SK-N-SH (cell line): ENCODE measurements around the gene SPON1. TPM values are rescaled to one million over a fixed set of nuclear protein-coding genes. Genes with fewer than 3 reads are reported as not detected.
"Not testable (repeated sequence)": the region's sequence is repeated elsewhere in the genome, so short reads cannot be mapped to it uniquely, and the experiment has no call there.

Experiments used
- CTCF ChIA-PET: fragments of 300-600, 350-600 bp; formaldehyde crosslinking; extraction: SDS; loops from one replicate; lab custom pipeline; 2021; lab: Yijun Ruan, JAX
- POLR2A ChIA-PET: fragments of 350-600 bp; sonication (Branson Sonifier 250); formaldehyde crosslinking; extraction: SDS; loops from one replicate; lab custom pipeline; 2020; ENCODE audit warnings: antibody characterized with exemption, inconsistent platforms; lab: Yijun Ruan, JAX
- DNase-seq: peaks from one replicate; pipeline ENCODE4 v3.0.0; 2012
- H2AFZ ChIP-seq: fragments of 200-600 bp; sonication (generic); 2 replicates; pipeline ENCODE4 v1.8.1; 2016; ENCODE audit warnings: antibody characterized with exemption, mild to moderate bottlenecking, low read depth
- H3F3A ChIP-seq: fragments of 200-600 bp; sonication (generic); replicated peaks from 2 replicates; pipeline ENCODE3; 2016; ENCODE audit warnings: antibody characterized with exemption, mild to moderate bottlenecking; ENCODE audit not compliant: insufficient read depth
- H3K27ac ChIP-seq, 2 experiments: fragments of 200-500 bp in 1 of 2; fragments of 200-600 bp in 1 of 2; sonication (Bioruptor generic) in 1 of 2; sonication (generic), shearing (Covaris generic) in 1 of 2; 2 replicates each; pipeline versions ENCODE4 v1.5.1 to v1.6.1; 2014 to 2016; ENCODE audit warnings: low read depth in 2 of 2, inconsistent platforms in 1 of 2, low read length in 1 of 2, mild to moderate bottlenecking in 1 of 2, mixed read lengths in 1 of 2
- H3K27me3 ChIP-seq: fragments of 200-600 bp; sonication (generic), shearing (Covaris generic); 2 replicates; pipeline ENCODE4 v1.6.1; 2016; ENCODE audit warnings: mixed run types; ENCODE audit not compliant: insufficient read depth
- H3K36me3 ChIP-seq, 2 experiments: fragments of 200-500 bp in 1 of 2; fragments of 200-600 bp in 1 of 2; sonication (Bioruptor generic) in 1 of 2; sonication (generic) in 1 of 2; replicated peaks in 1 of 2; 2 replicates each; pipeline versions ENCODE3 to v1.5.1; 2014 to 2016; ENCODE audit warnings: low read length in 1 of 2, mild to moderate bottlenecking in 1 of 2; ENCODE audit not compliant: insufficient read depth in 2 of 2, control insufficient read depth in 1 of 2
- H3K4me1 ChIP-seq, 2 experiments: fragments of 200-500 bp in 1 of 2; fragments of 200-600 bp in 1 of 2; sonication (Bioruptor generic) in 1 of 2; sonication (generic), shearing (Covaris generic) in 1 of 2; 2 replicates each; pipeline versions ENCODE4 v1.5.1 to v1.6.1; 2014 to 2016; ENCODE audit warnings: low read depth in 1 of 2, low read length in 1 of 2, mixed run types in 1 of 2; ENCODE audit not compliant: insufficient read depth in 2 of 2, control insufficient read depth in 1 of 2
- H3K4me2 ChIP-seq: fragments of 200-600 bp; sonication (generic), shearing (Covaris generic); 2 replicates; pipeline ENCODE4 v1.6.1; 2017; ENCODE audit warnings: mixed run types
- H3K4me3 ChIP-seq, 2 experiments: fragments of 200-500 bp in 1 of 2; fragments of 200-600 bp in 1 of 2; sonication (Bioruptor generic) in 1 of 2; sonication (generic), shearing (Covaris generic) in 1 of 2; 2 replicates each; pipeline versions ENCODE4 v1.5.1 to v1.8.1; 2014 to 2016; ENCODE audit warnings: low read depth in 2 of 2, inconsistent platforms in 1 of 2, low read length in 1 of 2, mild to moderate bottlenecking in 1 of 2, mixed read lengths in 1 of 2, moderate library complexity in 1 of 2
- H3K79me2 ChIP-seq: fragments of 200-600 bp; sonication (generic); 2 replicates; pipeline ENCODE4 v1.8.1; 2017; ENCODE audit warnings: mild to moderate bottlenecking; ENCODE audit not compliant: insufficient read depth
- H3K9ac ChIP-seq: fragments of 200-600 bp; sonication (generic); 2 replicates; pipeline ENCODE4 v1.6.1; 2017; ENCODE audit warnings: mixed run types
- H3K9me2 ChIP-seq: fragments of 200-600 bp; sonication (generic); 2 replicates; pipeline ENCODE4 v1.6.1; 2017; ENCODE audit warnings: mixed run types
- H3K9me3 ChIP-seq: fragments of 200-600 bp; sonication (generic); 2 replicates; pipeline ENCODE4 v1.6.1; 2017; ENCODE audit warnings: mixed run types, mild to moderate bottlenecking, moderate library complexity
- H4K20me1 ChIP-seq: fragments of 200-600 bp; sonication (generic); 2 replicates; pipeline ENCODE4 v1.6.1; 2017; ENCODE audit warnings: mild to moderate bottlenecking, mixed run types; ENCODE audit not compliant: insufficient read depth
- EZH2phosphoT487 ChIP-seq: fragments of 200-600 bp; sonication (generic); IDR thresholded peaks from 2 replicates; pipeline ENCODE4 v1.6.1; 2017; ENCODE audit warnings: low read depth, mixed run types, mild to moderate bottlenecking, antibody characterized with exemption, moderate library complexity, borderline replicate concordance
- FOSL2 ChIP-seq: IDR thresholded peaks from 2 replicates; pipeline ENCODE4 v1.4.0; 2012; ENCODE audit warnings: low read depth, mild to moderate bottlenecking, moderate library complexity, borderline replicate concordance
- FOXM1 ChIP-seq: IDR thresholded peaks from 2 replicates; pipeline ENCODE4 v1.4.0; 2012; ENCODE audit warnings: low read depth, mild to moderate bottlenecking
- GABPA ChIP-seq: IDR thresholded peaks from 2 replicates; pipeline ENCODE4 v1.4.0; 2012; ENCODE audit warnings: low read depth, mild to moderate bottlenecking
- GATA2 ChIP-seq: sonication (generic); formaldehyde crosslinking; IDR thresholded peaks from 2 replicates; pipeline ENCODE4 v1.5.0; 2020; ENCODE audit warnings: mild to moderate bottlenecking, missing genetic modification reagents
- IRF3 ChIP-seq: fragments of 150-350 bp; IDR thresholded peaks from 2 replicates; pipeline ENCODE4 v1.6.1; 2016; ENCODE audit warnings: mild to moderate bottlenecking, low read depth, low read length
- MAX ChIP-seq: IDR thresholded peaks from 2 replicates; pipeline ENCODE4 v1.4.0; 2012; ENCODE audit warnings: low read depth
- RAD21 ChIP-seq: IDR thresholded peaks from 2 replicates; pipeline ENCODE4 v1.6.1; 2012; ENCODE audit warnings: mild to moderate bottlenecking, low read length
- REST ChIP-seq: IDR thresholded peaks from 2 replicates; pipeline ENCODE4 v1.6.1; 2012; ENCODE audit warnings: mild to moderate bottlenecking, low read depth, low read length, moderate library complexity
- RFX5 ChIP-seq: IDR thresholded peaks from 2 replicates; pipeline ENCODE4 v1.6.1; 2012; ENCODE audit warnings: mild to moderate bottlenecking, improper control_type of control experiment, low read length
- SMC3 ChIP-seq: IDR thresholded peaks from 2 replicates; pipeline ENCODE4 v1.6.1; 2012; ENCODE audit warnings: low read depth, low read length, improper control_type of control experiment
- TAF1 ChIP-seq: IDR thresholded peaks from 2 replicates; pipeline ENCODE4 v1.6.1; 2012; ENCODE audit warnings: low read depth, mild to moderate bottlenecking, low read length, moderate library complexity, borderline replicate concordance
- TCF12 ChIP-seq: IDR thresholded peaks from 2 replicates; pipeline ENCODE4 v1.4.0; 2012
- USF2 ChIP-seq: fragments of 150-350 bp; IDR thresholded peaks from 2 replicates; pipeline ENCODE4 v1.6.1; 2017; ENCODE audit warnings: antibody characterized with exemption, low read length, low read depth, borderline replicate concordance
- YY1 ChIP-seq: IDR thresholded peaks from 2 replicates; pipeline ENCODE4 v1.4.0; 2012; ENCODE audit warnings: low read depth, mild to moderate bottlenecking
- ZBTB33 ChIP-seq: IDR thresholded peaks from 2 replicates; pipeline ENCODE4 v1.4.0; 2012; ENCODE audit warnings: low read depth, borderline replicate concordance
- WGBS: methylation state at CpG from one replicate; pipeline ENCODE4 v1.1.6; 2017; ENCODE audit warnings: low lambda C conversion rate; 5-methylcytosine and 5-hydroxymethylcytosine counted together
- polyA plus RNA-seq, 3 experiments: library from polyadenylated mRNA; depleted of rRNA; stranded (reverse); fragments of >200 nt; gene quantifications; 2 replicates each; pipeline ENCODE4 v1.2.3, GENCODE V29; 2012

The SPON1 gene
- polyA plus RNA-seq, 1 of the 3 experiments (the other 2 are of a cell fraction) = not detected

- Histone ChIP-seq H3K4me1 (peaks cover 0 to 2% of the 10 kb centered on the region in 2 experiments; a peak in 1 of 4 replicates), H3F3A (no peaks in the 10 kb centered on the region), H3K4me2 (no peak overlapping the region), H3K4me3 (no peak overlapping the region), H3K9me3 (no peaks in the 10 kb centered on the region), H3K79me2 (no peaks in the 10 kb centered on the region), H3K27ac (no peak overlapping the region), H3K27me3 (peaks cover 22% of the 10 kb centered on the region; the same call in 1 of the 2 replicates), H3K36me3 (no peaks in the 10 kb centered on the region), H3K9me2 (no peaks in the 10 kb centered on the region), H2AFZ (no peak overlapping the region), H3K9ac (no peak overlapping the region), H4K20me1 (no peaks in the 10 kb centered on the region)
- DNase-seq = no peak
- WGBS = 61% methylated on average over 15 of the region's 17 CpGs
- ChIA-PET CTCF (interaction anchor here (1.0 kb wide), 1 partner anchor 96 kb away, joined by 3 read pairs; no protein-coding TSS in a partner anchor), POLR2A (no interaction called here)
- TF ChIP-seq FOXM1 (no peak), GABPA (no peak), TCF12 (no peak), SMC3 (no peak), ZBTB33 (no peak), TAF1 (no peak), EZH2phosphoT487 (no peak), RFX5 (no peak), YY1 (no peak), MAX (no peak), REST (no peak), USF2 (no peak), FOSL2 (no peak), IRF3 (no peak), RAD21 (no peak), GATA2 (CRISPR knock-in tag) (no peak)
Measured at GRCh38 chr11:14089690-14090462, 127.4 kb downstream of the SPON1 start.

GRCh38 chr11:14090631-14091030 is 128.1 kb downstream of the SPON1 start:
- H2AFZ ChIP-seq, H3K9me2 ChIP-seq, H3F3A ChIP-seq, H3K79me2 ChIP-seq, POLR2A ChIA-PET, H4K20me1 ChIP-seq, H3K4me1 ChIP-seq, H3K4me2 ChIP-seq, H3K9ac ChIP-seq, H3K36me3 ChIP-seq, H3K27ac ChIP-seq, H3K9me3 ChIP-seq, H3K4me3 ChIP-seq, DNase-seq: not testable (repeated sequence)
- peaks cover 22% of the 10 kb centered on the region; the same call in 1 of the 2 replicates for H3K27me3 ChIP-seq
- WGBS = 44% methylated on average over 7 of the region's 9 CpGs
- CTCF ChIA-PET = interaction anchor here (1.0 kb wide), 1 partner anchor 96 kb away, joined by 3 read pairs; no protein-coding TSS in a partner anchor
